Ishikawa (cell line): Measurements from ENCODE around the gene PNPLA7.

Experiments
- CEBPB ChIP-seq: IDR thresholded peaks from 2 replicates; pipeline ENCODE4 v1.6.1; 2012
- CREB1 ChIP-seq: IDR thresholded peaks from 2 replicates; pipeline ENCODE4 v1.6.1; 2012; ENCODE audit warnings: low read depth
- EGR1 ChIP-seq: IDR thresholded peaks from 2 replicates; pipeline ENCODE4 v1.6.1; 2012
- EP300 ChIP-seq: IDR thresholded peaks from 2 replicates; pipeline ENCODE4 v1.6.1; 2012; ENCODE audit warnings: borderline replicate concordance
- FOXM1 ChIP-seq: IDR thresholded peaks from 2 replicates; pipeline ENCODE4 v1.6.1; 2012; ENCODE audit warnings: low read depth, borderline replicate concordance
- MAX ChIP-seq: IDR thresholded peaks from 2 replicates; pipeline ENCODE4 v1.6.1; 2012
- NFIC ChIP-seq: IDR thresholded peaks from 2 replicates; pipeline ENCODE4 v1.6.1; 2012
- RAD21 ChIP-seq: IDR thresholded peaks from 2 replicates; pipeline ENCODE4 v1.6.1; 2012; ENCODE audit warnings: low read depth
- REST ChIP-seq: IDR thresholded peaks from 2 replicates; pipeline ENCODE4 v1.6.1; 2012; ENCODE audit warnings: low read depth, mild to moderate bottlenecking
- TAF1 ChIP-seq: IDR thresholded peaks from 2 replicates; pipeline ENCODE4 v1.6.1; 2012; ENCODE audit warnings: low read depth, mild to moderate bottlenecking
- TCF12 ChIP-seq: IDR thresholded peaks from 2 replicates; pipeline ENCODE4 v1.6.1; 2012; ENCODE audit warnings: low read depth
- TEAD4 ChIP-seq: IDR thresholded peaks from 2 replicates; pipeline ENCODE4 v1.6.1; 2012
- YY1 ChIP-seq: IDR thresholded peaks from 2 replicates; pipeline ENCODE4 v1.6.1; 2012; ENCODE audit warnings: low read depth
- ZBTB7A ChIP-seq: IDR thresholded peaks from 2 replicates; pipeline ENCODE4 v1.6.1; 2012; ENCODE audit warnings: low read depth
- TF ChIP-seq, protein P1 (sequence below): IDR thresholded peaks from 2 replicates; pipeline ENCODE4 v1.6.1; 2012

The PNPLA7 gene

DNA sequence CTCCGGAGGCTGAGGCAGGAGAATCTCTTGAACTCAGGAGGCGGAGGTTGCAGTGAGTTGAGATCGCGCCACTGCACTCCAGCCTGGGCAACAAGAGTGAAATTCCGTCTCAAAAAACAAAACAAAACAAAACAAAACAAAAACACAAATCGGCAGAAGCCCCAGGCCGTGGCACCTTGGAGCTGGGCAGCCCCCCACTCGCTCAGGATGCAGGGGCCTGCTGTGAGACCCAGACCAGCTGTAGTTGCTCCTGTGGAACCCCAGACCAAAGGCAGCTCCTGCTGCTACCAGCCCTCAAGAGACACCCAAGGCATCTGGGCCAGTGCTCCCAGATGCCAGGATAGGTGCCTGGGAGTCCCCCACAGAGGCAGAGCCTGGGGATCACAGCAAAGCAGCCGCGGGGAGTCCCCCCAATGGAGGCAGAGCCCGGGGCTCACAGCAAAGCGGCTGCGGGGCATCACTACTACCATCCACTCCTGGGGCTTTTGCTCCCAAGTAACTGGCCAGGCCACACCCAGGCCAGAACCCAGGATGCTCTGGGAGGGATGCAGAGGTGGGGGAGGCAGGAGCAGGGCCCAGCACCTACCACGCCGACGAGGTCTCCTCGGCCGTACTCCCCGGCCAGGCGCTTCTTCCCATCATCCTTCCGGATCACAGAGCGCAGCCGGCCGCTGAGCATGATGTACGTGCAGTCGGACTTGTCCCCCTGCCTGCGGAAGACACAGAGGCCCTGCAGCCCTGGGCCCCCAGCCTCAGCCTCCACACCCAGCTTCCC, 53.4 kb downstream of the PNPLA7 start:
- no peak for TF ChIP-seq FOXM1
- no peak for TF ChIP-seq RAD21
- TF ChIP-seq TCF12: no peak
- no peak for TF ChIP-seq REST
- TF ChIP-seq YY1: no peak
- TF ChIP-seq MAX: no peak
- TF ChIP-seq, protein P1, sequence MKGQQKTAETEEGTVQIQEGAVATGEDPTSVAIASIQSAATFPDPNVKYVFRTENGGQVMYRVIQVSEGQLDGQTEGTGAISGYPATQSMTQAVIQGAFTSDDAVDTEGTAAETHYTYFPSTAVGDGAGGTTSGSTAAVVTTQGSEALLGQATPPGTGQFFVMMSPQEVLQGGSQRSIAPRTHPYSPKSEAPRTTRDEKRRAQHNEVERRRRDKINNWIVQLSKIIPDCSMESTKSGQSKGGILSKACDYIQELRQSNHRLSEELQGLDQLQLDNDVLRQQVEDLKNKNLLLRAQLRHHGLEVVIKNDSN: no peak
- no peak for TF ChIP-seq TAF1
- TF ChIP-seq EP300: no peak
- no peak for TF ChIP-seq EGR1
- no peak for TF ChIP-seq NFIC
- no peak for TF ChIP-seq ZBTB7A
- no peak for TF ChIP-seq CEBPB

- TF ChIP-seq EP300 (no peak), TEAD4 (no peak), TAF1 (no peak), MAX (no peak), FOXM1 (no peak), NFIC (no peak), TCF12 (no peak), ZBTB7A (no peak), YY1 (no peak), CEBPB (no peak), EGR1 (no peak), CREB1 (no peak), REST (no peak), RAD21 (no peak)
- TF ChIP-seq, protein P1: no peak
Observed at GRCh38 chr9:137494550-137495351, 55.5 kb downstream of the PNPLA7 start.

GRCh38 chr9:137494104-137494544, 56.1 kb downstream of the PNPLA7 start:
- no peak for TF ChIP-seq NFIC
- TF ChIP-seq, protein P1: no peak
- no peak for TF ChIP-seq YY1
- no peak for TF ChIP-seq EP300
- TF ChIP-seq MAX: no peak
- no peak for TF ChIP-seq RAD21
- TF ChIP-seq ZBTB7A: no peak
- TF ChIP-seq FOXM1: no peak
- no peak for TF ChIP-seq TAF1

DNA sequence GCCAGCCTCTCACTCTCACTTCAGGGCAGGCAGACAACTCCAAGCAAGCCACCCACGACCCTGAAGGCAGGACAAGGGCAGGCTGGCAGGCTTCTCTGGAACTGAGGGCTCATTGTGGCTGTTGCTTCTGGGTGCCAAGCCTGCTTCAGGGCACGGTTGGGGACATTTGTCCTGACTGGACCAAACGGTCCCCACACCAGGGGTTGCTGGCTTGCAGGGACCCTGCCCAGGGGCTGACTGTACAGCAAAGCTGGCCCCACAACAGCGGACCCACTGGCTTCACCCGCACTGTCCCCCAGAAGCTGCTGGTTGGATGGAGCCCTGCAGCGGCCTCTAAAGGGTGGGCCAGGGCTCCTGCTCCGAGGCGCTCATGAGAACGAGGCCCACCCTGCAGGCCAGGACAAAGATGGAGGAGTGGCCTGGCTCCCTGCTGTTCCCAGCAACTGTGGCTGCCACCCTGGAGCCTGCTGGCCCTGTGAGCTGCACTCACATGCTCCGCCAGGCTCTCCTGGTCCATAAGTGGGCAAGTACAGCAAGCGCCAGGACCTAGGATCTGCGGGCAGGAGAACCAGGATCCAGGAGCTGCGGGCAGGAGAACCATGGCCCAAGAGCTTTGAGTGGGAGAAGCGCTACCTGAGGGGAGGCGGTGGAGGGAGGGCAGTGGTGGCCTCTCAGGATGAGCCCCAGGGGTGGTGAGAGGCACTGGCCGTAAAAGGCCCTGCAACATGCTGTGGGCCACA, 56.7 kb downstream of the PNPLA7 start:
- TF ChIP-seq NFIC (no peak), TAF1 (no peak), RAD21 (no peak), CEBPB (no peak), YY1 (no peak), MAX (no peak), TCF12 (no peak), EGR1 (no peak), EP300 (no peak), FOXM1 (no peak), ZBTB7A (no peak)
